ENCODE data around the gene EN2. TPM values are rescaled to one million over a fixed set of nuclear protein-coding genes. Genes with fewer than 3 reads are reported as not detected.

EN2 gene
- total RNA-seq, 1 donor from 2014 or later: 3.4 TPM

GRCh38 chr7:155454183-155455112 lies 3.5 kb upstream of the EN2 start:
- peaks cover 16% of the 10 kb centered on the region for H3K4me1 Mint-ChIP-seq (ENCODE audit: unreplicated experiment)
- H3K36me3 Mint-ChIP-seq (ENCODE audit: unreplicated experiment): no peaks in the 10 kb centered on the region
- no peak overlapping the region for H3K4me3 Mint-ChIP-seq (ENCODE audit: unreplicated experiment)
- peaks cover 57% of the 10 kb centered on the region for H3K27me3 Mint-ChIP-seq (ENCODE audit: unreplicated experiment)
- H3K27ac Mint-ChIP-seq (ENCODE audit: unreplicated experiment): no peak overlapping the region
- no peak for TF ChIP-seq CTCF (IDR thresholded peaks at IDR 0.05)
- H3K9me3 Mint-ChIP-seq (ENCODE audit: unreplicated experiment): no peaks in the 10 kb centered on the region
- DNase-seq (ENCODE audit: extremely low spot score, unreplicated experiment): no peak

GRCh38 chr7:155455132-155455693 lies 2.7 kb upstream of the EN2 start:
- Mint-ChIP-seq H3K27ac (ENCODE audit: unreplicated experiment) (no peak overlapping the region), H3K27me3 (ENCODE audit: unreplicated experiment) (peaks cover 63% of the 10 kb centered on the region), H3K9me3 (ENCODE audit: unreplicated experiment) (no peaks in the 10 kb centered on the region), H3K4me1 (ENCODE audit: unreplicated experiment) (peaks cover 22% of the 10 kb centered on the region), H3K4me3 (ENCODE audit: unreplicated experiment) (no peak overlapping the region), H3K36me3 (ENCODE audit: unreplicated experiment) (no peaks in the 10 kb centered on the region)
- DNase-seq (ENCODE audit: extremely low spot score, unreplicated experiment): no peak
- no peak for TF ChIP-seq CTCF (IDR thresholded peaks at IDR 0.05)

- Mint-ChIP-seq H3K4me3 (ENCODE audit: unreplicated experiment) (peak overlapping the region; percentile 83), H3K9me3 (ENCODE audit: unreplicated experiment) (no peaks in the 10 kb centered on the region), H3K27me3 (ENCODE audit: unreplicated experiment) (peaks cover 62% of the 10 kb centered on the region), H3K4me1 (ENCODE audit: unreplicated experiment) (peaks cover 19% of the 10 kb centered on the region), H3K27ac (ENCODE audit: unreplicated experiment) (no peak overlapping the region), H3K36me3 (ENCODE audit: unreplicated experiment) (no peaks in the 10 kb centered on the region)
- no peak for DNase-seq (ENCODE audit: extremely low spot score, unreplicated experiment)
- TF ChIP-seq CTCF (IDR thresholded peaks at IDR 0.05): no peak
These were observed 1.9 kb upstream of the EN2 start for GRCh38 chr7:155455776-155456737.

- Mint-ChIP-seq H3K4me1 (ENCODE audit: unreplicated experiment) (peaks cover 19% of the 10 kb centered on the region), H3K27ac (ENCODE audit: unreplicated experiment) (peak overlapping the region; percentile 47), H3K9me3 (ENCODE audit: unreplicated experiment) (no peaks in the 10 kb centered on the region), H3K4me3 (ENCODE audit: unreplicated experiment) (peak overlapping the region; percentile 83), H3K27me3 (ENCODE audit: unreplicated experiment) (peaks cover 57% of the 10 kb centered on the region), H3K36me3 (ENCODE audit: unreplicated experiment) (no peaks in the 10 kb centered on the region)
- DNase-seq (ENCODE audit: extremely low spot score, unreplicated experiment): peak; percentile 93
- no peak for TF ChIP-seq CTCF (IDR thresholded peaks at IDR 0.05)
These were observed 988 bp upstream of the EN2 start for GRCh38 chr7:155456738-155457543.
